Heart right ventricle (tissue), 16 donors: ENCODE data around the gene KCTD20. TPM values are rescaled to one million over a fixed set of nuclear protein-coding genes. Genes with fewer than 3 reads are reported as not detected.

Source experiments
- ATAC-seq, 8 donors: fragments of 200-7000 bp; cut with Tn5 transposase; one replicate each; pipeline ENCODE4 v1.9.1; 2020; ENCODE audit warnings: mild to moderate bottlenecking in 8 of 8, moderate library complexity in 8 of 8, moderate number of reproducible peaks in 1 of 8
- DNase-seq, 2 donors: peaks; one replicate each; pipeline ENCODE4 v3.0.0-alpha.2; 2020
- H3K27ac ChIP-seq, 10 donors: fragments of 200-600 bp; sonication (generic) in 2 of 10; one replicate each; pipeline versions ENCODE4 v1.5.0 to v1.8.0; 2020 to 2022; ENCODE audit warnings: mild to moderate bottlenecking in 3 of 10
- H3K27me3 ChIP-seq, 7 donors: fragments of 200-600 bp; one replicate each; pipeline ENCODE4 v1.8.0; 2021 to 2022; ENCODE audit warnings: mild to moderate bottlenecking in 2 of 7
- H3K36me3 ChIP-seq, 9 donors: fragments of 200-600 bp; sonication (generic) in 1 of 9; one replicate each; pipeline versions ENCODE4 v1.5.0 to v1.8.0; 2020 to 2022; ENCODE audit warnings: mild to moderate bottlenecking in 2 of 9
- H3K4me1 ChIP-seq, 9 donors: fragments of 200-600 bp; sonication (generic) in 1 of 9; one replicate each; pipeline versions ENCODE4 v1.5.0 to v1.8.0; 2020 to 2022; ENCODE audit warnings: mild to moderate bottlenecking in 4 of 9
- H3K4me3 ChIP-seq, 10 donors: fragments of 200-600 bp; sonication (generic) in 2 of 10; one replicate each; pipeline versions ENCODE4 v1.5.0 to v1.8.0; 2020 to 2022; ENCODE audit warnings: mild to moderate bottlenecking in 7 of 10, moderate library complexity in 2 of 10
- H3K9me3 ChIP-seq, 11 donors: fragments of 200-600 bp in 10 of 11; sonication (generic) in 2 of 11; one replicate each; pipeline versions ENCODE4 v1.5.0 to v1.8.0; 2013 to 2022; ENCODE audit warnings: mild to moderate bottlenecking in 2 of 11, control low read depth in 1 of 11, moderate library complexity in 1 of 11
- WGBS, 2 donors: extraction: QIAGEN DNeasy Blood & Tissue Kit; methylation state at CpG; one replicate each; pipeline ENCODE4 v1.1.7; 2013; ENCODE audit warnings: inconsistent platforms in 1 of 2; 5-methylcytosine and 5-hydroxymethylcytosine counted together
- intact Hi-C, 10 donors: fragments of 100-400 bp; cut with DNase I; formaldehyde crosslinking; loops; one replicate each; pipeline versions ENCODE4 v1.11.1 to v1.14.2; 2022
- polyA plus RNA-seq, 2 donors: library from polyadenylated mRNA; stranded (reverse); fragments of 200-250 nt; gene quantifications; one replicate each; pipeline ENCODE4 v1.2.3, GENCODE V29; 2013
- total RNA-seq, 10 donors: library from RNA; stranded (reverse); fragmentation: NEBNext Ultra II Directional in 3 of 10; extraction: Animal tissue kit (Norgen Biotek cat#: 25700) in 3 of 10; gene quantifications; one replicate each; pipeline versions ENCODE4 v1.2.1 to v1.2.4, GENCODE V29; 2021 to 2023
- TF ChIP-seq, protein P1 (sequence below), 9 donors: fragments of 200-600 bp; sonication (generic) in 2 of 9; IDR thresholded peaks; one replicate each; pipeline versions ENCODE4 v1.5.0 to v1.8.0; 2021 to 2022; ENCODE audit warnings: antibody characterized with exemption in 9 of 9, mild to moderate bottlenecking in 5 of 9, moderate library complexity in 1 of 9
- donor health status: Arrhythmogenic right ventricular cardiomyopathy.
- donor health status: ischemic (EF 13 %, LVEDD 7.1; RV severe dilation, severe dysfunction).
- donor health status: healthy with polysubstance abuse.
- donor health status: DM: no; HTN: yes; CAD: no.
- donor health status: DM: no; HTN: no; CAD: no.
- donor health status: ischemic (EF 25% LVEDD 6.9; RV normal size, moderate dysfunction).
- donor health status: ischemic (EF 25% LVEDD 5.7; RV mildly dilated, moderate dysfunction).
- donor health status: healthy.
- donor health status: DM: yes; HTN: yes; CAD: no.
- donor health status: Ischemic cardiomyopathy.
- donor health status: ischemic (EF 35%, LVEDD 5.7; RV mildly dilated, moderate dysfunction).
- donor health status: nonischemic (EF 11% LVEDD 7.7; RV severe dilation, severe dysfunction).
- donor health status: DM: yes; HTN: yes; CAD: no.
- donor health status: PGD.
- donor health status: ischemic (EF 29% LVEDD 5.4; RV normal size, mild dysfunction).
- donor health status: nonischemic (EF 23%, LVEDD 6.1; RV moderate dilation, normal function).

KCTD20 gene
- total and polyA plus RNA-seq, 12 donors = 8.9 to 36.6 (median 25.1) TPM

- TF ChIP-seq, protein P1, sequence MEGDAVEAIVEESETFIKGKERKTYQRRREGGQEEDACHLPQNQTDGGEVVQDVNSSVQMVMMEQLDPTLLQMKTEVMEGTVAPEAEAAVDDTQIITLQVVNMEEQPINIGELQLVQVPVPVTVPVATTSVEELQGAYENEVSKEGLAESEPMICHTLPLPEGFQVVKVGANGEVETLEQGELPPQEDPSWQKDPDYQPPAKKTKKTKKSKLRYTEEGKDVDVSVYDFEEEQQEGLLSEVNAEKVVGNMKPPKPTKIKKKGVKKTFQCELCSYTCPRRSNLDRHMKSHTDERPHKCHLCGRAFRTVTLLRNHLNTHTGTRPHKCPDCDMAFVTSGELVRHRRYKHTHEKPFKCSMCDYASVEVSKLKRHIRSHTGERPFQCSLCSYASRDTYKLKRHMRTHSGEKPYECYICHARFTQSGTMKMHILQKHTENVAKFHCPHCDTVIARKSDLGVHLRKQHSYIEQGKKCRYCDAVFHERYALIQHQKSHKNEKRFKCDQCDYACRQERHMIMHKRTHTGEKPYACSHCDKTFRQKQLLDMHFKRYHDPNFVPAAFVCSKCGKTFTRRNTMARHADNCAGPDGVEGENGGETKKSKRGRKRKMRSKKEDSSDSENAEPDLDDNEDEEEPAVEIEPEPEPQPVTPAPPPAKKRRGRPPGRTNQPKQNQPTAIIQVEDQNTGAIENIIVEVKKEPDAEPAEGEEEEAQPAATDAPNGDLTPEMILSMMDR (IDR thresholded peaks at IDR 0.05) = no peak
- Histone ChIP-seq H3K4me1 (peaks cover 2 to 31% (median 26%) of the 10 kb centered on the region in 9 donors), H3K36me3 (peaks cover 0 to 8% (median 0%) of the 10 kb centered on the region in 9 donors), H3K27me3 (no peaks in the 10 kb centered on the region), H3K4me3 (no peak overlapping the region), H3K9me3 (no peaks in the 10 kb centered on the region), H3K27ac (no peak overlapping the region)
- DNase-seq = no peak
- ATAC-seq = no peak
- intact Hi-C loops = no loop called here
Observed at GRCh38 chr6:36459501-36459900, 16.7 kb downstream of the KCTD20 start.

- TF ChIP-seq, protein P1 (IDR thresholded peaks at IDR 0.05) = no peak
- ATAC-seq (no peak), DNase-seq (no peak)
- peaks cover 2 to 31% (median 26%) of the 10 kb centered on the region in 9 donors for H3K4me1 ChIP-seq
- no peaks in the 10 kb centered on the region for H3K27me3 ChIP-seq
- no peak overlapping the region for H3K4me3 ChIP-seq
- peaks cover 0 to 7% (median 0%) of the 10 kb centered on the region in 9 donors for H3K36me3 ChIP-seq
- no peak overlapping the region for H3K27ac ChIP-seq
- no peaks in the 10 kb centered on the region for H3K9me3 ChIP-seq
- intact Hi-C loops = loop anchor here in 2 of 10 donors (5.0 to 10.0 kb wide), 2 partner anchors 54 to 1206 kb away; no protein-coding TSS in a partner anchor
Observed at GRCh38 chr6:36460916-36461315, 18.1 kb downstream of the KCTD20 start.

- Histone ChIP-seq H3K27ac (no peak overlapping the region), H3K36me3 (peaks cover 0 to 7% (median 0%) of the 10 kb centered on the region in 9 donors), H3K9me3 (no peaks in the 10 kb centered on the region), H3K4me1 (peaks cover 2 to 31% (median 26%) of the 10 kb centered on the region in 9 donors), H3K4me3 (no peak overlapping the region), H3K27me3 (no peaks in the 10 kb centered on the region)
- TF ChIP-seq, protein P1 (IDR thresholded peaks at IDR 0.05) = no peak
- intact Hi-C loops = loop anchor here in 2 of 10 donors (5.0 to 10.0 kb wide), 2 partner anchors 53 to 1206 kb away; no protein-coding TSS in a partner anchor
- 28 to 35% methylated on average over 3 of the region's 3 CpGs for WGBS, 2 donors
- no peak for ATAC-seq
- no peak for DNase-seq
Observed at GRCh38 chr6:36461646-36462045, 18.8 kb downstream of the KCTD20 start.

- ATAC-seq = no peak
- no peaks in the 10 kb centered on the region for H3K27me3 ChIP-seq
- no peaks in the 10 kb centered on the region for H3K36me3 ChIP-seq
- peaks cover 2 to 32% (median 26%) of the 10 kb centered on the region in 9 donors for H3K4me1 ChIP-seq
- TF ChIP-seq, protein P1 (IDR thresholded peaks at IDR 0.05) = no peak
- 65 to 74% methylated on average over 1 of the region's 1 CpG for WGBS, 2 donors
- intact Hi-C loops = loop anchor here in 2 of 10 donors (5.0 to 10.0 kb wide), 2 partner anchors 51 to 1204 kb away; no protein-coding TSS in a partner anchor
- DNase-seq = no peak
- peaks cover 0 to 4% (median 0%) of the 10 kb centered on the region in 11 donors for H3K9me3 ChIP-seq
- H3K27ac ChIP-seq = no peak overlapping the region
- no peak overlapping the region for H3K4me3 ChIP-seq
Observed at GRCh38 chr6:36463676-36464075, 20.9 kb downstream of the KCTD20 start.
